Esophagus muscularis mucosa (tissue), 4 donors: ENCODE measurements around the gene LAMA1. TPM values are rescaled to one million over a fixed set of nuclear protein-coding genes. Genes with fewer than 3 reads are reported as not detected.

Source experiments
- DNase-seq: peaks from one replicate; pipeline ENCODE4 v3.0.0-alpha.2; 2017; ENCODE audit errors: extremely low spot score
- H3K27ac ChIP-seq, 4 donors: fragments of 200-600 bp; sonication (generic); replicated peaks in 1 of 4; 1 replicate in 3 of 4; 2 replicates in 1 of 4; pipeline ENCODE4 v1.5.1; 2016 to 2019; ENCODE audit warnings: mild to moderate bottlenecking in 1 of 4
- H3K27me3 ChIP-seq, 4 donors: fragments of 200-600 bp; sonication (generic); one replicate each; pipeline versions ENCODE4 v1.5.1 to v1.6.0; 2016 to 2019
- H3K36me3 ChIP-seq, 4 donors: fragments of 200-600 bp; sonication (generic); one replicate each; pipeline ENCODE4 v1.5.1; 2016 to 2019
- H3K4me1 ChIP-seq, 4 donors: fragments of 200-600 bp; sonication (generic); one replicate each; pipeline ENCODE4 v1.5.1; 2016 to 2019
- H3K4me3 ChIP-seq, 4 donors: fragments of 200-600 bp; sonication (generic); 1 replicate in 2 of 4; 2 replicates in 2 of 4; pipeline ENCODE4 v1.5.1; 2016 to 2019; ENCODE audit warnings: mild to moderate bottlenecking in 4 of 4, moderate library complexity in 1 of 4
- H3K9me3 ChIP-seq, 4 donors: fragments of 200-600 bp; sonication (generic); 1 replicate in 3 of 4; 2 replicates in 1 of 4; pipeline ENCODE4 v1.5.1; 2016 to 2019
- EP300 ChIP-seq: sonication (generic); formaldehyde crosslinking; IDR thresholded peaks from one replicate; pipeline ENCODE4 v1.6.1; 2017; ENCODE audit warnings: antibody characterized with exemption
- POLR2A ChIP-seq: fragments of 450-650 bp; IDR thresholded peaks from one replicate; pipeline ENCODE4 v1.6.1; 2017; ENCODE audit warnings: antibody characterized with exemption, moderate library complexity, mild to moderate bottlenecking, low read depth
- POLR2AphosphoS5 ChIP-seq, 2 donors: sonication (generic); formaldehyde crosslinking; IDR thresholded peaks; one replicate each; pipeline ENCODE4 v1.6.1; 2017; ENCODE audit warnings: antibody characterized with exemption in 2 of 2
- WGBS: methylation state at CpG from one replicate; pipeline ENCODE4 v1.1.5; 2018; 5-methylcytosine and 5-hydroxymethylcytosine counted together
- intact Hi-C: fragments of 100-400 bp; cut with DNase I; formaldehyde crosslinking; loops from one replicate; pipeline ENCODE4 v1.15.1; 2023
- total RNA-seq, 4 donors: library from RNA; depleted of rRNA; stranded (reverse); fragments of >200 nt; gene quantifications; one replicate each; pipeline versions ENCODE4 v1.1.0 to v1.2.1, GENCODE V29; 2016
- TF ChIP-seq, protein P1 (sequence below), 3 experiments: fragments of 200-600 bp in 2 of 3; fragments of 450-650 bp in 1 of 3; sonication (generic) in 2 of 3; IDR thresholded peaks; one replicate each; pipeline ENCODE4 v1.5.1; 2017 to 2019; ENCODE audit warnings: antibody characterized with exemption in 3 of 3, mild to moderate bottlenecking in 2 of 3, moderate library complexity in 1 of 3

The LAMA1 gene
- total RNA-seq, 4 donors from 2014 or later: 0.17 to 0.69 (median 0.37) TPM

GRCh38 chr18:6938003-6938402 is 179.6 kb downstream of the LAMA1 start:
- WGBS: 71% methylated on average over 7 of the region's 7 CpGs
- Histone ChIP-seq H3K27ac (no peak overlapping the region), H3K4me1 (no peaks in the 10 kb centered on the region), H3K4me3 (no peak overlapping the region), H3K36me3 (no peaks in the 10 kb centered on the region), H3K9me3 (no peaks in the 10 kb centered on the region), H3K27me3 (no peaks in the 10 kb centered on the region)
- intact Hi-C loops: no loop called here
- peak; percentile 12 for DNase-seq
- TF ChIP-seq EP300: no peak
- TF ChIP-seq POLR2A: no peak
- TF ChIP-seq, protein P1, sequence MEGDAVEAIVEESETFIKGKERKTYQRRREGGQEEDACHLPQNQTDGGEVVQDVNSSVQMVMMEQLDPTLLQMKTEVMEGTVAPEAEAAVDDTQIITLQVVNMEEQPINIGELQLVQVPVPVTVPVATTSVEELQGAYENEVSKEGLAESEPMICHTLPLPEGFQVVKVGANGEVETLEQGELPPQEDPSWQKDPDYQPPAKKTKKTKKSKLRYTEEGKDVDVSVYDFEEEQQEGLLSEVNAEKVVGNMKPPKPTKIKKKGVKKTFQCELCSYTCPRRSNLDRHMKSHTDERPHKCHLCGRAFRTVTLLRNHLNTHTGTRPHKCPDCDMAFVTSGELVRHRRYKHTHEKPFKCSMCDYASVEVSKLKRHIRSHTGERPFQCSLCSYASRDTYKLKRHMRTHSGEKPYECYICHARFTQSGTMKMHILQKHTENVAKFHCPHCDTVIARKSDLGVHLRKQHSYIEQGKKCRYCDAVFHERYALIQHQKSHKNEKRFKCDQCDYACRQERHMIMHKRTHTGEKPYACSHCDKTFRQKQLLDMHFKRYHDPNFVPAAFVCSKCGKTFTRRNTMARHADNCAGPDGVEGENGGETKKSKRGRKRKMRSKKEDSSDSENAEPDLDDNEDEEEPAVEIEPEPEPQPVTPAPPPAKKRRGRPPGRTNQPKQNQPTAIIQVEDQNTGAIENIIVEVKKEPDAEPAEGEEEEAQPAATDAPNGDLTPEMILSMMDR (IDR thresholded peaks at IDR 0.05): no peak
- no peak for TF ChIP-seq POLR2AphosphoS5 (IDR thresholded peaks at IDR 0.05)

DNA sequence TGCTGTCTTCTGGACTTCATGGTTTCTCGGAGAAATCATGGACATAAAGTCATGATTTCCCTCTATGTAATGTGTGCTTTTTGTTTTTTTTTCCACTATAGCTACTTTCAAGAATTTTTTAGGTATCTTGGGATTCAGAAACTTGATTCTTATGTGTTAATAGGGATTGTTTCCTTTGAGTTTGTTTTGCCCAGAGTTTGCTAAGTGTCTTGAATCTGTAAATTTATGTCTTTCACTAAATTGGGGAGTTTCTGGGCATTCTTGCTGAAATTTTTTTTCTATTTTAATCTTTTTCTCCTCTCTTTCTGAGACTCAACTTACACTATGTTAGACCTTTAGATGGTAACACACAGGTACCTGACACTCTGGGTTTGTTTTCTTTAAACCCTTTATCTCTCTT is 182.7 kb downstream of the LAMA1 start:
- DNase-seq: no peak
- 92% methylated on average over 1 of the region's 1 CpG for WGBS
- intact Hi-C loops: no loop called here
- Histone ChIP-seq H3K9me3 (no peaks in the 10 kb centered on the region), H3K36me3 (no peaks in the 10 kb centered on the region), H3K27ac (no peak overlapping the region), H3K27me3 (no peaks in the 10 kb centered on the region), H3K4me1 (no peaks in the 10 kb centered on the region), H3K4me3 (no peak overlapping the region)
- TF ChIP-seq POLR2A (no peak), EP300 (no peak), POLR2AphosphoS5 (IDR thresholded peaks at IDR 0.05) (no peak)
- TF ChIP-seq, protein P1 (IDR thresholded peaks at IDR 0.05): no peak

DNA sequence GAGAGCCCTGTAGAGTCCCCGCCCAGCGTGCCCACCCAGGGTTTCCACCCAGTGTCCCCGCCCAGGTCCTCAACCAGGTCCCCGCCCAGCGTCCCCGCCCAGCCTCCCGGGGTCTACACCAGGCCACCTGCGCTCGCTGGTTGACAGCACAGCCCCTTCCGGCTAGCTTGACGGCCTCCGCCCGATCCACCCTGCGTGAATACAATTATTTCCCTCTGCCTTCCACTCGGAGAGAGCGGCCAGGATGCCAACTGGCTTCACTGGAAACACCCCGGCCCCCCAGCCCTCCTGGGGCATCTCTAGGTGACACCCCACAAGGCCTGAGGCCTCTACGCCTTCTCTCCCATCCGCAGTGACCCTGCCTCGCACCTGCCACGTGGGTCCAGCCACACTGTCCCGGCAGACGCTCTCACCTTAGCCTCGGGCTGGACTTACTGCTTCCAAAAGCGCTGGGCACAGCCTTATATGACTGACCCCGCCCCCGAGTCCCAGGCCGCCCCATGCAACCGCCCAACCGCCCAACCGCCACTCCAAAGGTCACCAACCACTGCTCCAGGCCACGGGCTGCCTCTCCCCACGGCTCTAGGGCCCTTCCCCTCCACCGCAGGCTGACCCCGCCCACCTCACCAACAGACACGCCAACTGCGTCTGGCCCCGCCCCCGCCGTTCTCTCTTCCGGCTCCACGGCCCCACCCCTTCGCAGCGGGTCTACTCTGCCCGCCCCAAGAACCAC is 188.1 kb downstream of the LAMA1 start:
- no peaks in the 10 kb centered on the region for H3K27me3 ChIP-seq
- DNase-seq: no peak
- H3K9me3 ChIP-seq: no peaks in the 10 kb centered on the region
- H3K4me3 ChIP-seq: no peak overlapping the region
- WGBS: 94% methylated on average over 44 of the region's 45 CpGs
- H3K27ac ChIP-seq: no peak overlapping the region
- TF ChIP-seq POLR2A (no peak), POLR2AphosphoS5 (IDR thresholded peaks at IDR 0.05) (no peak), EP300 (no peak)
- TF ChIP-seq, protein P1 (IDR thresholded peaks at IDR 0.05): no peak
- H3K36me3 ChIP-seq: no peaks in the 10 kb centered on the region
- no peaks in the 10 kb centered on the region for H3K4me1 ChIP-seq
- intact Hi-C loops: no loop called here

GRCh38 chr18:6928359-6928758 is 189.2 kb downstream of the LAMA1 start:
- Histone ChIP-seq H3K36me3 (no peaks in the 10 kb centered on the region), H3K9me3 (no peaks in the 10 kb centered on the region), H3K4me3 (no peak overlapping the region), H3K27ac (no peak overlapping the region), H3K4me1 (no peaks in the 10 kb centered on the region), H3K27me3 (no peaks in the 10 kb centered on the region)
- no peak for TF ChIP-seq POLR2AphosphoS5 (IDR thresholded peaks at IDR 0.05)
- intact Hi-C loops: no loop called here
- DNase-seq: no peak
- 84% methylated on average over 11 of the region's 11 CpGs for WGBS

DNA sequence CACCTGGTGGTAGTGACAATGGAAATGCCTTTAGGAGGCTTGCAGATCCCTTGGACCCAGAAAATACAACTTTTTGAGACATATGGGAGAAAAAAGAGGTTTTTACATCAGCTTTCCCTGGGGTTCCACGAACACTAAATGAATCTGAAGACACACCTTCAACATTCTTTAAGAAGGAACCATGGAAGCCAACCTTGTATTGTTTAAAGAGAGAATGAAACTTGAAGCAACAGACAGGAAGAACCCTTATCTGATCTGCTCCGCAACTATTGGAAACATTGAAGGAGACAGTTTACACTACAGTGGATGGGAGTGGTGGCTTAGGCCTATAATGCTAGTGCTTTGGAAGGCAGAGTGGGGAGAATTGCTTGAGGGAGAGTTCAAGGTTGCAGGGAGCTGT is 190.4 kb downstream of the LAMA1 start:
- WGBS: 66% methylated on average over 2 of the region's 2 CpGs
- TF ChIP-seq POLR2A: no peak
- intact Hi-C loops: no loop called here

GRCh38 chr18:6923220-6923619 is 194.4 kb downstream of the LAMA1 start:
- no peak for TF ChIP-seq POLR2A
- TF ChIP-seq POLR2AphosphoS5 (IDR thresholded peaks at IDR 0.05): no peak
- TF ChIP-seq, protein P1 (IDR thresholded peaks at IDR 0.05): no peak
- TF ChIP-seq EP300: no peak
- Histone ChIP-seq H3K4me3 (no peak overlapping the region), H3K27ac (no peak overlapping the region), H3K9me3 (no peaks in the 10 kb centered on the region), H3K36me3 (no peaks in the 10 kb centered on the region), H3K27me3 (no peaks in the 10 kb centered on the region), H3K4me1 (no peaks in the 10 kb centered on the region)
- 87% methylated on average over 1 of the region's 1 CpG for WGBS
- intact Hi-C loops: loop anchor here (5.0 kb wide), 1 partner anchor 254 kb away; no protein-coding TSS in a partner anchor
- no peak for DNase-seq

More for the DNA sequence above, 190.4 kb downstream of the LAMA1 start:
- no peaks in the 10 kb centered on the region for H3K36me3 ChIP-seq
- no peaks in the 10 kb centered on the region for H3K4me1 ChIP-seq
- H3K27ac ChIP-seq: no peak overlapping the region
- H3K27me3 ChIP-seq: no peaks in the 10 kb centered on the region
- H3K4me3 ChIP-seq: no peak overlapping the region
- H3K9me3 ChIP-seq: no peaks in the 10 kb centered on the region
- DNase-seq: no peak
